HCT116 (cell line): ENCODE results near the gene PARP8. TPM values are rescaled to one million over a fixed set of nuclear protein-coding genes. Genes with fewer than 3 reads are reported as not detected.

Experiments
- ATAC-seq: fragments of 200-7000 bp; cut with Tn5 transposase; 2 replicates; pipeline ENCODE4 v1.9.1; 2020; ENCODE audit warnings: mild to moderate bottlenecking, moderate library complexity
- BruUV-seq: library from RNA; stranded (reverse); fragments of 400-500 nt; replicated peaks from 2 replicates; lab custom pipeline; 2021; lab: Mats Ljungman, UMichigan
- CTCF ChIA-PET: fragments of 300-600 bp; sonication (Branson Sonifier 250); formaldehyde crosslinking; loops from one replicate; lab custom pipeline; 2021; ENCODE audit warnings: antibody characterized with exemption; lab: Charles Lee
- POLR2A ChIA-PET: fragments of 300-600, 350-600 bp; sonication (Branson Sonifier 250); formaldehyde crosslinking; loops from one replicate; lab custom pipeline; 2021; ENCODE audit warnings: antibody characterized with exemption; lab: Charles Lee
- RAD21 ChIA-PET, 2 experiments: fragments of 300-600 bp; sonication (Branson Sonifier 250); formaldehyde crosslinking; loops; one replicate each; lab custom pipeline; 2023; ENCODE audit warnings: low total read pairs in 2 of 2; ENCODE audit not compliant: uncharacterized antibody in 2 of 2, unreplicated experiment in 2 of 2, low non-redundant PET in 1 of 2; lab: Charles Lee
- DNase-seq: peaks from one replicate; pipeline ENCODE4 v3.0.0-alpha.2; 2010; ENCODE audit warnings: low read depth, low spot score
- H2AFZ ChIP-seq: fragments of 200-600 bp; shearing (Covaris generic), sonication (generic); 2 replicates; pipeline ENCODE4 v1.6.1; 2017; ENCODE audit warnings: low read depth, mixed run types, mixed read lengths, antibody characterized with exemption, low read length; ENCODE audit not compliant: poor library complexity, severe bottlenecking
- H3K27ac ChIP-seq: 2 replicates; pipeline ENCODE4 v1.5.1; 2012; ENCODE audit warnings: low read depth, low read length
- H3K27me3 ChIP-seq: fragments of 200-600 bp; sonication (generic); 2 replicates; pipeline ENCODE4 v1.6.1; 2016; ENCODE audit warnings: mixed run types, low read length, mixed read lengths; ENCODE audit not compliant: insufficient read depth
- H3K36me3 ChIP-seq, 2 experiments: fragments of 200-500 bp in 1 of 2; fragments of 200-600 bp in 1 of 2; sonication (Bioruptor generic) in 1 of 2; sonication (generic) in 1 of 2; 2 replicates each; pipeline versions ENCODE4 v1.5.1 to v1.6.1; 2014 to 2016; ENCODE audit warnings: low read length in 2 of 2, inconsistent platforms in 1 of 2, mixed read lengths in 1 of 2, mixed run types in 1 of 2; ENCODE audit not compliant: insufficient read depth in 2 of 2, control insufficient read depth in 1 of 2
- H3K4me1 ChIP-seq, 2 experiments: fragments of 200-600 bp in 1 of 2; sonication (generic) in 1 of 2; 2 replicates each; pipeline versions ENCODE4 v1.5.1 to v1.6.1; 2012 to 2017; ENCODE audit warnings: low read length in 2 of 2, inconsistent platforms in 1 of 2, mild to moderate bottlenecking in 1 of 2, mixed read lengths in 1 of 2, mixed run types in 1 of 2, moderate library complexity in 1 of 2; ENCODE audit not compliant: insufficient read depth in 2 of 2, control insufficient read depth in 1 of 2
- H3K4me2 ChIP-seq: fragments of 200-600 bp; sonication (generic); 2 replicates; pipeline ENCODE4 v1.6.1; 2017; ENCODE audit warnings: mixed run types, low read length, mixed read lengths
- H3K4me3 ChIP-seq, 2 experiments: fragments of 200-600 bp in 1 of 2; sonication (generic) in 1 of 2; replicated peaks in 1 of 2; 2 replicates each; pipeline ENCODE4 v1.5.1; 2011 to 2016; ENCODE audit warnings: low read length in 2 of 2, control low read depth in 1 of 2, low read depth in 1 of 2, mild to moderate bottlenecking in 1 of 2, mixed read lengths in 1 of 2, mixed run types in 1 of 2
- H3K79me2 ChIP-seq: fragments of 200-600 bp; sonication (generic); 2 replicates; pipeline ENCODE4 v1.6.1; 2017; ENCODE audit warnings: mild to moderate bottlenecking, mixed run types, low read length, moderate library complexity, mixed read lengths; ENCODE audit not compliant: insufficient read depth
- H3K9ac ChIP-seq: fragments of 200-600 bp; sonication (generic); 2 replicates; pipeline ENCODE4 v1.6.1; 2016; ENCODE audit warnings: low read length, mixed read lengths
- H3K9me2 ChIP-seq: fragments of 200-600 bp; sonication (generic), shearing (Covaris generic); 2 replicates; pipeline ENCODE4 v1.6.1; 2017; ENCODE audit warnings: mixed run types, mild to moderate bottlenecking, moderate library complexity; ENCODE audit not compliant: insufficient read depth
- H3K9me3 ChIP-seq, 2 experiments: fragments of 200-500 bp in 1 of 2; fragments of 200-600 bp in 1 of 2; sonication (Bioruptor generic) in 1 of 2; sonication (generic) in 1 of 2; 2 replicates each; pipeline ENCODE4 v1.6.1; 2014 to 2017; ENCODE audit warnings: low read length in 2 of 2, mixed read lengths in 2 of 2, inconsistent platforms in 1 of 2, low read depth in 1 of 2, mild to moderate bottlenecking in 1 of 2, mixed run types in 1 of 2, moderate library complexity in 1 of 2; ENCODE audit not compliant: control insufficient read depth in 1 of 2, insufficient read depth in 1 of 2
- H4K20me1 ChIP-seq: fragments of 200-600 bp; sonication (generic), shearing (Covaris generic); 2 replicates; pipeline ENCODE4 v1.6.1; 2017; ENCODE audit warnings: mixed run types, mild to moderate bottlenecking, moderate library complexity; ENCODE audit not compliant: insufficient read depth
- ATF3 ChIP-seq: IDR thresholded peaks from 2 replicates; pipeline ENCODE4 v1.6.1; 2012
- CBX3 ChIP-seq: IDR thresholded peaks from 2 replicates; pipeline ENCODE4 v1.6.1; 2012; ENCODE audit warnings: low read depth
- CTCF ChIP-seq, 3 experiments: fragments of 200-600 bp in 1 of 3; sonication (generic) in 1 of 3; IDR thresholded peaks in 2 of 3; conservative IDR thresholded peaks in 1 of 3; 2 replicates each; pipeline ENCODE4 v1.5.1; 2012 to 2017; ENCODE audit warnings: low read depth in 2 of 3, low read length in 2 of 3, antibody characterized with exemption in 1 of 3, borderline replicate concordance in 1 of 3, control low read depth in 1 of 3, mild to moderate bottlenecking in 1 of 3, mixed read lengths in 1 of 3, mixed run types in 1 of 3, moderate library complexity in 1 of 3; ENCODE audit not compliant: insufficient read depth in 1 of 3
- MAX ChIP-seq: IDR thresholded peaks from 2 replicates; pipeline ENCODE4 v1.6.1; 2012
- POLR2A ChIP-seq: IDR thresholded peaks from 2 replicates; pipeline ENCODE4 v1.7.0; 2011; ENCODE audit warnings: borderline replicate concordance; ENCODE audit not compliant: insufficient read depth, insufficient read length; ENCODE audit errors: extremely low read depth
- RAD21 ChIP-seq: IDR thresholded peaks from 2 replicates; pipeline ENCODE4 v1.6.1; 2012; ENCODE audit warnings: low read depth, mild to moderate bottlenecking
- REST ChIP-seq: IDR thresholded peaks from 2 replicates; pipeline ENCODE4 v1.6.1; 2012; ENCODE audit warnings: low read depth
- SRF ChIP-seq: IDR thresholded peaks from 2 replicates; pipeline ENCODE4 v1.6.1; 2012; ENCODE audit warnings: low read depth
- ZBTB33 ChIP-seq: IDR thresholded peaks from 2 replicates; pipeline ENCODE4 v1.6.1; 2011; ENCODE audit warnings: mild to moderate bottlenecking, low read length, moderate library complexity; ENCODE audit not compliant: insufficient replicate concordance; ENCODE audit errors: extremely low read depth
- ZFX ChIP-seq: fragments of 450-650 bp; IDR thresholded peaks from 2 replicates; pipeline ENCODE4 v1.6.1; 2017
- ZNF274 ChIP-seq: fragments of 200-500 bp; sonication (Bioruptor generic); IDR thresholded peaks from 2 replicates; pipeline ENCODE4 v1.6.1; 2014; ENCODE audit warnings: mild to moderate bottlenecking, low read depth, low read length, inconsistent platforms
- intact Hi-C: fragments of 100-400 bp; cut with micrococcal nuclease; formaldehyde crosslinking; loops from 2 replicates; pipeline ENCODE4 v1.10.0; 2022
- total RNA-seq: library from RNA; stranded (reverse); gene quantifications from one replicate; pipeline ENCODE4 v1.2.1, GENCODE V29; 2021; ENCODE audit not compliant: unreplicated experiment

PARP8 gene
- total RNA-seq, 1 experiment from 2014 or later: 19.0 TPM

GRCh38 chr5:50653946-50654345, 12.5 kb upstream of the PARP8 start:
- Histone ChIP-seq H3K9me2 (no peaks in the 10 kb centered on the region), H2AFZ (no peak overlapping the region), H3K4me3 (no peak overlapping the region), H3K9ac (no peak overlapping the region), H3K79me2 (no peaks in the 10 kb centered on the region), H4K20me1 (no peaks in the 10 kb centered on the region), H3K36me3 (no peaks in the 10 kb centered on the region), H3K27me3 (no peaks in the 10 kb centered on the region), H3K9me3 (no peaks in the 10 kb centered on the region), H3K4me2 (no peak overlapping the region), H3K4me1 (no peaks in the 10 kb centered on the region), H3K27ac (no peak overlapping the region)
- no peak for ATAC-seq
- ChIA-PET POLR2A (no interaction called here), CTCF (no interaction called here), RAD21 (no interaction called here)
- BruUV-seq: no TSS peak
- TF ChIP-seq CBX3: no peak
- TF ChIP-seq REST: no peak
- intact Hi-C loops: no loop called here
- DNase-seq: no peak

- DNase-seq: no peak
- H3K9me3 ChIP-seq: no peaks in the 10 kb centered on the region
- POLR2A ChIA-PET: no interaction called here
- no peak overlapping the region for H3K4me3 ChIP-seq
- no peak overlapping the region for H3K27ac ChIP-seq
- H3K4me1 ChIP-seq: no peaks in the 10 kb centered on the region
- no peak overlapping the region for H3K9ac ChIP-seq
- intact Hi-C loops: no loop called here
- H3K27me3 ChIP-seq: no peaks in the 10 kb centered on the region
- no peaks in the 10 kb centered on the region for H4K20me1 ChIP-seq
- H2AFZ ChIP-seq: no peak overlapping the region
- no peak for ATAC-seq
- no TSS peak for BruUV-seq
- RAD21 ChIA-PET: no interaction called here
- no peak overlapping the region for H3K4me2 ChIP-seq
- H3K79me2 ChIP-seq: no peaks in the 10 kb centered on the region
- no peaks in the 10 kb centered on the region for H3K9me2 ChIP-seq
- CTCF ChIA-PET: no interaction called here
- no peaks in the 10 kb centered on the region for H3K36me3 ChIP-seq
- TF ChIP-seq CTCF (IDR thresholded peaks at IDR 0.05 in 2 of 3, conservative IDR thresholded peaks at IDR 0.05 in 1 of 3; ENCODE audit: borderline replicate concordance in 1 of 3, insufficient read depth in 1 of 3, low read depth in 2 of 3, low read length in 2 of 3) (no peak), POLR2A (no peak), ZBTB33 (no peak), ATF3 (no peak), ZNF274 (no peak), SRF (no peak), RAD21 (no peak), CBX3 (no peak), MAX (no peak), ZFX (no peak)
Measured at GRCh38 chr5:50655067-50655809, 11.2 kb upstream of the PARP8 start.
